GM10847 (cell line): ENCODE results near the gene TEX14.

Experiments
- POLR2A ChIP-seq: IDR thresholded peaks from 2 replicates; pipeline ENCODE4 v1.6.1; 2011; ENCODE audit not compliant: insufficient read length; ENCODE audit errors: extremely low read depth

TEX14 gene

GRCh38 chr17:58591455-58591854 lies 100.4 kb downstream of the TEX14 start:
- no peak for TF ChIP-seq POLR2A

DNA sequence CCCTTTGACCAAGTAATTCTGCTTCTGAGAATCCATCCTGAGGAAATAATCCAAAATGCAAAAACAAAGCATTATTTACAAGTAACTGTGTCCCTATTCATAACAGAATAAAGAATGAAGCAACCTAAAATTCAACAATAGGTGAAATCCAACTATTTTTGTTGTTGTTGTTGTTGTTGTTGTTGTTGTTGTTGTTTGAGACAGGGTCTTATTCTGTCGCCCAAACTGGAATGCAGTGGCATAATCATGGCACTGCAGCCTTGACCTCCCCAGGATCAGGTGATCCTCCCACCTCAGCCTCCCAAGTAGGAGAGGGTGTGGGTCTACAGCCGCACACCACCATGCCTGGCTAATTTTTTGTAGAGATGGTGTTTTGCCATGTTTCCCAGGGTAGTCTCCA lies 101.5 kb downstream of the TEX14 start:
- no peak for TF ChIP-seq POLR2A

DNA sequence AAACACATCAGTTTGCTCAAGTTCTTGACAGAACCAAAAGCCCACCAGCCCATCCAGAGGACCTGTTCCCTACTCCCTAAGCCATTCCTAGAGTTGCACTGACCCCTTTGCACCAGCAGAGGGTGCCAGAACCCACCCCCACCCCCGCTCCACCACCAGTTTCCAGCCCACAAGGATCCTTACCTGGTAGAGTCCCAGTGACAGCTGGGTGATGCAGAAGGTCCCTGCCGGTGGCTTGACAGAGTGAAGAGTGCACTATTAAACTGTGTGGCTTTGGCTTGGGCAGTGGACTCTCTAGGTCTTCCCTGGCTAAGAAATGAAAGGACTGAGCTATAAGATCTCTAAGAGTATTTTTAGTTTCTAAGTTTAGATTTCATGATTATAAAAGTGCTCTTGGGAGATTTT lies 104.1 kb downstream of the TEX14 start:
- TF ChIP-seq POLR2A, result no peak

DNA sequence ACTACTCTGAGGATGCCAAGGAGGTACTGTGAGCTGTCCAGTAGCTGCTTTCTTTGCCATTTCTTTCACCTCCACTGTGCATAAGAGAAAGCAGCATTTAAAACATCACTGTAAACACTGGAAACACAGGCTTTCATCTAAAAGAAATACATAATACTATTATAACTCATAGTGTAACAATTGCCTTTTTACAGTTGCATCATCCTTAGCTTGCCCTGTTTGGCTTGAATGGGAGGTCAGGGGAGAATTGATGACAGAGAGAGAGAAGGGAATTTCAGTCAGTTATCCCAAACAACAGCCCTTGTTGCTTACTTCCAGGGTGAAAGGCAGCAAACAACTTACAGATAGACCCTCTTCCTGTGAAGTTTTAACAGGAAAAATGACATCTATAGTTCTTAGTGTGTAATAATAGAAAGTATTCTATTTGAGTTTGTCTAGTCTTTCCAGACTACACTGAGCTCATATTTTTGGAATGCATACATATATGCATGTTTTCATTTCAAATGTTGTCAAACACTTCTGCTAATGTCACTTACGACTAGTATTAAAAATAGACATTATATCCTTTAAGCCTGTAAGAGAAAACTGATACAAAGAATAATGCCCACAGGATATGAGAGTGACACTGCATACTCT lies 105.7 kb downstream of the TEX14 start:
- TF ChIP-seq POLR2A, result no peak

DNA sequence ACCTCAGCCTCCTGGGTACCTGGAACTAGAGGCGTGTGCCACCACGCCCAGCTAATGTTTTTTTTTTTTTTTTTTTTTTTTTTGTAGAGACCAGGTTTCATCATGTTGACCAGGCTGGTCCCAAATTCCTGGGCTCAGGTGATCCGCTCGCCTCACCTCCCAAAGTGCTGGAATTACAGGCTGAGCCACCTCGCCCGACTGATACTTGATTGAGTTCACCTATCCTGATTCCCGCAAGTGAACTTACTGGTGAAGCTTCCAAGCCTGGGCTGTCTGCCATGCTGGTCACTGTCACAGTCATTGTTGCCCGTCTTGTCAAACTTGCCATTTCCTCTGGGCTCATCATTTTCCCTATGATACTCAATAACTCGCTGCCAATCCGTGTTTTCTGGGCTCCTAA lies 106.3 kb downstream of the TEX14 start:
- no peak for TF ChIP-seq POLR2A

DNA sequence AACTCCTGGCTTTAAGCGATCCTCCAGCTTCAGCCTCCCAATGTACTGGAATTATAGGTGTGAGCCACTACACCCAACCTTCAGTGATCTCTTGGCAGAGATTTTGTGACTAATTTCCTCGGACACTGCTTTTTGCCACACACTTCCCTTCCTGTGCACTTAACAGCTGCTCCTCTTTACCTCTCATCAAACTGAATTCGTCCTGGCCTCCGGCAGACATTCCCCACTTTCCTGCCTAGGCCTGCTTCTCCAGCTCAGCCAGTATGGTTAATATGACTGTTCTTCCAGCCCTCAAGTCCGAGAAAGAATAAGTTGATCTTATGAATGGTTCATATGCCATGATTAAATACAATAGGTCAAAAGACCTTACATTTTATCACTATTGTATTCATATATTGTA lies 108.4 kb downstream of the TEX14 start:
- TF ChIP-seq POLR2A, result no peak

- no peak for TF ChIP-seq POLR2A
Observed at GRCh38 chr17:58580671-58581070, 111.2 kb downstream of the TEX14 start.

- TF ChIP-seq POLR2A, result no peak
Observed at GRCh38 chr17:58577696-58578095, 114.1 kb downstream of the TEX14 start.

DNA sequence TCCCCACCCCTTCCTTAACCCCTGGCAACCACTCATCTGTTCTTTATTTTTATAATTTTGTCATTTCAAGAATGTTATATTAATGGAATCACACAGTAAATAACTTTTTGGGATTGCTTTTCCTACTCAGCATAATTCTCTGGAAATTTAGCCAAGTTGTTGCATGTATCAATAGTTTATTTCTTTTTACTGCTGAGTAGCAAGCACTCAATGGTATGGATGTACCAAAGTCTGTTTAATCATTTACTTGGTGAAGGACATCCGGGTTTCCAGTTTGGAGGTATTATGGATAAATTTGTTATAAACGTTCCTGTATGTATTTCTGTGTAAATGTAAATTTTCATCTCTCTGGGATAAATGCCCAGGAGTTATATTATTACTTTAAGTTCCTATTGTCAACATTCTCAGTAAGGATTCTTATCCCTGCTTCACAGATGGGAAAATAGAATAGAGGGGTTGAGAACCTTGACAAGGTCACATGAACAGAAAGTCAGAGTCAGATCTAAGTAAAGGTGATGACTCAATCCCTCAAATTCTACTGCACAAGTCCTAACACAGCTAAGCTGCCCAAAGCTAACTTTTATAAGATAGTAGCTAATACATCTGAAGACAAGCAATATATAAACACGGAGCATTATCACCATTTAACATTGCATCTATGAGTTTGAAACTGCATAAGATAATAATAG lies 115.0 kb downstream of the TEX14 start:
- no peak for TF ChIP-seq POLR2A

DNA sequence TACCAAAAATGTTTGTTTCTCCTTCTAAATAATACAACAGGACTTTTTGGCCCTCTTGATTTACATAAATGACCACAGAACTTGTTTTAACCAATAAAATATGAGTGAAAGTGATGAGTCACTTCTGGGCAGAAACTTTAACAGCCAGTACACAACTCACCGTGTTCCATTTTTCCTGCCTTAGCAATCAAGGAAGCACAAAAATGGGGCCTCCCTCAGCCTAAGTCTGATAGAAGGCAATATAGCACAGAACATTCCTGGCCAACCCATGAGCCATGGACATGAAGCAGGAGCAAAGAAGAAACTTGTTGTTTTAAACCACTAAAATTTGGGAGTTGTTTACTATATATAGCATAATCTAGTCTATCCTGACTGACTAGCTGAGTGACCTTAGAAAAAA lies 116.3 kb downstream of the TEX14 start:
- no peak for TF ChIP-seq POLR2A

DNA sequence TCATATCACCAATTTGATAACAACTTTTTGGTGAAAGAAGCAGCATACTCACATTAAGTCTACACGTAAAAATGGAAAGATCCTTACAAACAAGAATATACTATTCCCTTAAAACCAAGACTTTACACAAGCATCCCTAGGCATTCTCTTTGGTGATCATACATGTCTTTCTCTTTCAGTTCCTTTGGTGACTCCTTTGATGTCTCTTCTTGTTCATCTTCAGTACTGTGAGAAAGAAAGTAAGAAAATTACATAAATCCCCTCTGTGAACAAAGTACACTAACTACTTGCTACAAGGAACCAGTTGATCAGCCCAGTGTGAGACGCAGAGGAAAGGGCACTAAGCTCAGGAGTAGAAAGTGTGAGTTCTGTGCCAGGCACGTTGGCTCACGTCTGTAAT lies 117.8 kb downstream of the TEX14 start:
- TF ChIP-seq POLR2A, result no peak

GRCh38 chr17:58572846-58573245 lies 119.0 kb downstream of the TEX14 start:
- no peak for TF ChIP-seq POLR2A

- no peak for TF ChIP-seq POLR2A
Observed at GRCh38 chr17:58570758-58571157, 121.1 kb downstream of the TEX14 start.

- no peak for TF ChIP-seq POLR2A
Observed at GRCh38 chr17:58569196-58569595, 122.6 kb downstream of the TEX14 start.

- no peak for TF ChIP-seq POLR2A
Observed at GRCh38 chr17:58568044-58568799, 123.6 kb downstream of the TEX14 start.
